ENCODE measurements around the gene PLCB1.

Gene PLCB1

GRCh38 chr20:8524101-8525016 is 392.3 kb downstream of the PLCB1 start:
- DNase-seq: no peak

- no peak for DNase-seq
These were observed 392.9 kb downstream of the PLCB1 start for GRCh38 chr20:8525017-8525343.

GRCh38 chr20:8526610-8527009 is 394.5 kb downstream of the PLCB1 start:
- no peak for DNase-seq

- DNase-seq: no peak
These were observed 396.1 kb downstream of the PLCB1 start for GRCh38 chr20:8527998-8528723.

GRCh38 chr20:8530022-8530421 is 398.0 kb downstream of the PLCB1 start:
- no peak for DNase-seq

- DNase-seq: peak in 1 of 2 experiments; percentile 37
These were observed 400.1 kb downstream of the PLCB1 start for GRCh38 chr20:8532169-8532568.

- DNase-seq: no peak
These were observed 402.5 kb downstream of the PLCB1 start for GRCh38 chr20:8534368-8535160.

GRCh38 chr20:8535403-8536261 is 403.6 kb downstream of the PLCB1 start:
- peak in 1 of 2 experiments; percentile 6 for DNase-seq

- no peak for DNase-seq
These were observed 404.2 kb downstream of the PLCB1 start for GRCh38 chr20:8536262-8536618.

GRCh38 chr20:8540466-8540865 is 408.4 kb downstream of the PLCB1 start:
- no peak for DNase-seq

- peak; percentile 48 to 65 for DNase-seq
These were observed 410.0 kb downstream of the PLCB1 start for GRCh38 chr20:8542110-8542486.

- no peak for DNase-seq
These were observed 413.1 kb downstream of the PLCB1 start for GRCh38 chr20:8545212-8545611.

- no peak for DNase-seq
These were observed 415.1 kb downstream of the PLCB1 start for GRCh38 chr20:8547035-8547650.

- no peak for DNase-seq
These were observed 416.0 kb downstream of the PLCB1 start for GRCh38 chr20:8547968-8548588.

- no peak for DNase-seq
These were observed 417.1 kb downstream of the PLCB1 start for GRCh38 chr20:8549192-8549591.

GRCh38 chr20:8557711-8558110 is 425.6 kb downstream of the PLCB1 start:
- DNase-seq: no peak

- DNase-seq: no peak
These were observed 430.3 kb downstream of the PLCB1 start for GRCh38 chr20:8562356-8562755.

- no peak for DNase-seq
These were observed 436.0 kb downstream of the PLCB1 start for GRCh38 chr20:8568075-8568474.

- DNase-seq: no peak
These were observed 437.7 kb downstream of the PLCB1 start for GRCh38 chr20:8569766-8570165.

- DNase-seq: no peak
These were observed 439.5 kb downstream of the PLCB1 start for GRCh38 chr20:8571611-8572010.

- DNase-seq: no peak
These were observed 441.6 kb downstream of the PLCB1 start for GRCh38 chr20:8573686-8574085.

GRCh38 chr20:8575114-8575513 is 443.0 kb downstream of the PLCB1 start:
- DNase-seq: no peak

All from NCI-H2081 (cell line).